GM19438 (cell line): Measurements from ENCODE around the gene PLXNC1.

ENCODE experiments used
- ATAC-seq: cut with Tn5 transposase; IDR thresholded peaks from one replicate; pipeline ENCODE4 v1.9.1; 2021; ENCODE audit warnings: low read depth; ENCODE audit not compliant: unreplicated experiment

PLXNC1 gene

DNA sequence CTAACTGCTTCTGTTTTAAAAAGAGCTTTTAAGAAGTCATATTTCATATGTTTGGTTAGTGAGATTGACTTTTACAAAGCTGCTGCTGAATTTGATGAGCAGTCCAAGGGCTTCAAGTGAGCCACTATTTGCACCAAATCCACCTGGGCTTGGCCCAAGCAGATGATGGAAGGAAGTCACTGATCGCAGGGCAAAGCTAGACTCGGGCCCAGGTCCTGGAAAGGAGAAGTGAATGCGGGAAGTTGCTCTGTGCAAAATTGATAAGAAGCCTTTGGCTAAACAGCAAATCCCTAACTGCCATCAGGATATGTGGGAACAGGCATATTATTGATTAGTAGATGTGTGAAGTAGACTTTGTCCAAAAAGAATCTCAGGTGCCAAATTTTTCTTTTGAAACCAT lies 30.5 kb downstream of the PLXNC1 start:
- ATAC-seq = no peak

DNA sequence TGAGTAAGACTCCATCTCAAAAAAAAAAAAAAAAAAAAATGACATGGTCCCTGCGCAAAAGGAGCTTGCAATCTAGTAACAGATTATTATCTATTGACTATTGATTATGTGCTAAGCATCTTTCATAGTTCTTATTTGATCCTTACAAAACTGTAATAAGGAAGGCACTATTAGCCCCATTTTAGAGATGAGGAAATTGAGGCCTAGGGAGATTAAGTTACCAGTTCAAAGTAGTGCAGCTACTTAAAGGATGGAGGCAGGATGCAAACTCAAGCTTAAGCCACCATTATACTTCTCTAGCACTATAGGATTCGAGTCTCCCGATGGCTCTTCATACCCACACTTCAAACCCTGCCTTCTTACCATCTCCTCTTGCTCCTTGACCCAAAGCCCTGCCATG lies 31.3 kb downstream of the PLXNC1 start:
- ATAC-seq = no peak

DNA sequence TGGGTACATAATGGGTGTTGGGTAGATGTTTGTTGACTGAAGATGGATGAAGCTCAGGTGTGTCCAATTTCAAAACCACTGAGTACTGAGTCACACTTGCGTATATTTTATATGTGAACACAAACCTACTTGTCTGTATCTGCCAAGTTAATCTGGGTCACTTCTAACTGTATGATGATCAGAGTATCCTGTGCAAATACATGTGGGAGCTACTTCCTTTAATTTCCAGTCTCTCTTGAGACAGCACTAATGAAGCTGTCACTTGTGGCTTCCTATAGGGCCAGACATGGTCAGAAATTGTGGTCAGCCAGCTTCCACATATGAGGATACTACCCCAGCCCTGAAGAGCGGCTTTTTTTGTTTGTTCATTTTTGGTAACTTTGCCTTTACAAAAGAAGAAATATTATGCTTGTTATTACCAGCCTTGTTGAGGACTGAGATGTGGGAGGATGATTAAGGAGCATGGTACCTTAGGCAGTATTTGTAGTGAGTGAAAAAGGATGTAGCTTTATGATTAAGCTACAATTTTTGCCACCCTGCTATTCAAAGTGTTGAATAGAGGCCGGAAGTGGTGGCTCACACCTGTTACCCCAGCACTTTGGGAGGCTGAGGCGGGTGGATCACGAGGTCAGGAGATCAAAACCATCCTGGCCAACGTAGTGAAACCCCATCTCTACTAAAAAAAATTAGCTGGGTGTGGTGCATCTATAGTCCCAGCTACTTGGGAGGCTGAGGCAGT lies 32.4 kb downstream of the PLXNC1 start:
- no peak for ATAC-seq

DNA sequence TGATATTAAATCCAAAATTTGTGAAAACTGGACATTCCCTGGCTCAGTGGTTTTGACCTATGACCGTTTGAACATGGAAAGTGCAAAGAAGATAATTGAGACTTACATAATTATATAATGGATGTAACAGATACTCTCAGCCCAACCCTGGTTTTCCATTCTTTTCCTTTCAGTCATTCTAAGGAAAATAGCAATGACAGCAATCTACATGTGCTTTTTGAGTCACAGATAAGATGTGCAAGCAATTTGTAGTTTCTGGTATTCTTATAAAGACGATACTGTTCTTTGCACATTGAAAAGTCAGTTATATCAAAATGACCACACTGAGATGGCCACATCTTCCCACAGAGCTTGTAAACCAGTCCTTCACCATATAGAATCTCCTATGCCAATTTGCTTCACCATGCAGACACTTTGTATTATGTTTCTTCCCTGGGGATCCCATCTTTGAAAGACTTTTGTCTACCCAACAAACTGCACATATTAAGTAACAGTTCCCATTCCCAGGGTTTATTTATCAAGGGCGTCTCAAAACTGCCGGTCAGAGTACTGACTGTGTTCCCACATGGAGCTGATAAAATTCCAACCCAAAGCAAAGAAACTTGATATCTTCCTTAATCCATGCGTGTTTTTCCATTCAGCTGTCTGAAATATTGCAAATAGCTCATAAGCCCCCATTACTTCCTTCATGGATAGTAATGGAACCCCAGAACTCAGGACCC lies 34.8 kb downstream of the PLXNC1 start:
- ATAC-seq = no peak

DNA sequence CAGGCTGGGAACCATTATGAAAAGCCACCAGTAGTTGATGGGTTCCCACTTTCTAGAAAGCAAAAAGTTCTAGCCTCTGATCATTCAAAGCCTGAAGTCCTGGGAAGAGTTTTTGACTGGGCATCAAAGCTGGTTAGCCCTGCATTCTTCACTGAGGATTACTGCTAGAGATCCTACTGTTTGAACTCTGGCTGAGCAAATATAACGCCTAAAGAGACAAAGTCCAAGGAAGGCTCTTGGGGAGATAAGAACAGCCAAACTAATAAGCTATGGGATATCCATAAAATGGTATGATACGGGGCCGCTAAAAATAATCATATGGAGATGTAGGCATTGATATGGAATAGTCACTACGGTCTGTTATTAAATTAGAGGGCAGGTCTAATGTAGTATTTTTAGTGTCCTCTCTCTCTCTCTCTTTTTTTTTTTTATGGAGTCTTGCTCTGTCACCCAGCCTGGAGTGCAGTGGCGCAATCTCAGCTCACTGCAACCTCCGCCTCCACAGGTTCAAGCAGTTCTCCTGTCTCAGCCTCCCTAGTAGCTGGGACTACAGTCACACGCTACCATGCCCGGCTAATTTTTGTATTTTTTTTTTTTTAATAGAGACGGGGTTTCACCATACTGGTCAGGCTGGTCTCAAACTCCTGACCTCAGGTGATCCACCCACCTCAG lies 35.5 kb downstream of the PLXNC1 start:
- ATAC-seq = no peak

DNA sequence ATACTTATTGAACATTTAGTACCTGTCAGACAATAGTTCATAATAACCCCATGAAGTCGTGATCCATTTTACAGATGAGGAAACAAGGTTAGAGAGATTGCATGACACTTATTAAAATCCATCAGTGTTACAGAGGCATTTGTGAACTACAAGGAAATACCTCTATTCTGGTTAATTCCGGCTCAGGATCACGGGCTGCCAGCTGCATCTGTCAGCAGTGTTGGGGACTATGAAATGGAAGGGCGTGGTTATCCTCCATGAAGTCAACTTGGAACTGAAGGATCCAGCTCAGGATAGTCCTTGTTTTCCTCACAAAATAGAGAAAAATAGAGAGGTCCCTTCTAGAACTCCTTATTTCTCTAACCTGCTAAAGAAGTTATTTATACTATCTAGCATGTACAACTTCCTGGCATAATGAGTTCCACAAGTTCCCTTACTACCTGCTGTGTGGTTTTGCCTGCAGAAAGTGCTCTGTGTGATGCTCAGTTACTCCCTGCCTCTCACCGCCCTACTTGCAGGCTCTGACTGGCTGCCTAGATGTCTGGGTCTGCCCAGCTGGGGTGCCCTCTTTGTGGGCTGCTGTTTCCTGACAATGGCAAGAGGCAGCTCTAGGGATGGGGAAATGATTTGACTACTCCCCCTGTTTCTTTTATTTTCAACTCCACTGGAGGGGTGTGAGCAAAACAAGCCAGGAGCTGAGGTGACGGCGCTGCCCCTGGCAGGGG lies 36.8 kb downstream of the PLXNC1 start:
- no peak for ATAC-seq

DNA sequence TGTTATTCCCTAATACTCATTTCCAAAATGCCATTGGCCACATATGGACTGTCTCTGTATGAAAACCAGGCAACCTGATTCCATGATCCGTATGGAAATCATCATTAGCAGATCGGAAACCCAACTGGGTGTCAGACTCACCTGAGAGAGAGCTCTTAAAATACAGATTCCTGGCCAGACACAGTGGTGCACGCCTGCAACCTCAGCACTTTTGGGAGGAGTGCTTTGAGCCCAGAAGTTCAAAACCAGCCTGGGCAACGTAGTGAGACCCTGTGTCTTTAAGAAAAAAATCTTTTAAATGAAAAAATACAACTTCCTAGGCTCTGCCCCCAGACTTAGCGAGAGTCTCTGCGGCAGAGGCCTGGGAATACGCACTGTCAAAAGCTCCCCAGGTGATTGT lies 37.4 kb downstream of the PLXNC1 start:
- ATAC-seq = no peak

- ATAC-seq = no peak
These were observed 38.2 kb downstream of the PLXNC1 start for GRCh38 chr12:94186278-94187241.

GRCh38 chr12:94187361-94187760 lies 39.0 kb downstream of the PLXNC1 start:
- ATAC-seq = no peak

DNA sequence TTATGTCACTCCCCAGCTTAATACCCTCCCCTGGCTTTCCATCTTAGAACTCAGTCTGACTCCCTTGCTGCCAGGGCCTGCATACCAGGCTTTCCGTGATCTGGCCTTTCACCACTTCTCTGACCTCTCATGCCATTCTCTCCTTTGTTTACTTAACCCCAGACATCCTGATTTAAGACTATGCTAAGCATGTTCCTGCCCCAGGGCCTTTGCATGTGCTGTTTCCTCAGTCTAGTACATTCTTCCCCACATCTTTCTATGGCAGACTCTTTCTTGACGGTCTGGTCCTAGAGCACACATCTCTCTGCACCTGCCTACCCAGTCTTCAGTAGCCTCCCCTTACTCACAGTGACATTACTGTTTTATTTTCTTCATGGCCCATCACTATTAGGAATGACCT lies 42.2 kb downstream of the PLXNC1 start:
- no peak for ATAC-seq

- ATAC-seq = no peak
These were observed 42.6 kb downstream of the PLXNC1 start for GRCh38 chr12:94191023-94191422.

DNA sequence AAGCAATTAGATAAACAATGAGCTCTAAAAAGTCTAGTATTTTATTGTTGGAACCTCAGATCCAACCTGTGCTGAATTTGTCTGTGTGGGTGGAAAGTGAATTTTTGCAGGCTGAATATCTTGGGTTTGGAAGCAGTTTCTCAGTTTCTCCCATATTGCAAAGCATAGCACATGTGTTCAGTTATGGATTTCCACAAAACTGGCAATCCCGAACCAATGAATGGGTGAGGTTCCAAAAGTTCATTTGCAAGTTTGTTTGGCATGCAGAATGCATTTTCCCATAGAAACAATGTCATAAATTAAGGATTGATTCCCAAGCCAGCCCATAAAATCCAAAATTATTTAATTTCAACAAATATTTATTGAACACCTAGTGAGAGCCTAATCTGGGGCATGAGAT lies 43.4 kb downstream of the PLXNC1 start:
- no peak for ATAC-seq

- ATAC-seq = no peak
These were observed 44.1 kb downstream of the PLXNC1 start for GRCh38 chr12:94192506-94192905.

GRCh38 chr12:94193168-94193567 lies 44.8 kb downstream of the PLXNC1 start:
- no peak for ATAC-seq

DNA sequence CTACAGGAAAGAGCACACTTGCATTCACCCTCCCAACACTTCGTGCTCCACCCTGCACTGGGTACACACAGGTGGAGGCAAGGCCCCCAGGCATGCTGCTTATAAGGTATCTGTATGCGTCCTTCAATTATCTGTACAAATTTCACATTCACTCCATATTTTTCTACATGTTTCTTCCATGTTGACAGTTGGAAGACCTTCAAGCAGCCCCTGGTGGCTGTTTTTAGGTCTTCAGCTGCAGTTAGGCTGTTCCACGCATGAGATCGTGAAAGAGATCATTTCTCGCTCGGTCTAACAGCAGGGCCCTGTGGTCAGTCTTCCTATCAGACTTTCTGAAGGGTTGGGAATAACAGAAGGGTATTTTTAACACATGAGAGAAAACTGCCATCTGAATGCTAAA lies 47.1 kb downstream of the PLXNC1 start:
- ATAC-seq = no peak

DNA sequence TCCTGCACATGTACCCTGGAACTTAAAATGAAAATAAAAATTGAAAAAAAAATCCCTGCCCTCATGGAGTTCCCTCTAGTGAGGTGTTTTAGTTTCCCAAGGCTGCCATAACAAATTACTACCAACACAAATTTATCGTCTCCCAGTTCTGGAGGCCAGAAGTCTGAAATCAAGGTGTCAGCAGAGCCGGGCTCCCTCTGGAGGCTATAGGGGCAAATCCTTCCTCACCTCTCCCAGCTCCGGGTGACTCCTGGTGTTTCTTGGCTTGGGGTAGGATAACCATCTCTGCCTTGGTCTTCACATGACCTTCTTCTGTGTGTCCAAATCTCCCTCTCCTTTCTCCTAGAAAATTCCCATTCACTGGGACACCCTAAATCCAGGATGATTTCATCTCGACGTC lies 50.1 kb downstream of the PLXNC1 start:
- no peak for ATAC-seq

GRCh38 chr12:94198872-94199271 lies 50.5 kb downstream of the PLXNC1 start:
- no peak for ATAC-seq

DNA sequence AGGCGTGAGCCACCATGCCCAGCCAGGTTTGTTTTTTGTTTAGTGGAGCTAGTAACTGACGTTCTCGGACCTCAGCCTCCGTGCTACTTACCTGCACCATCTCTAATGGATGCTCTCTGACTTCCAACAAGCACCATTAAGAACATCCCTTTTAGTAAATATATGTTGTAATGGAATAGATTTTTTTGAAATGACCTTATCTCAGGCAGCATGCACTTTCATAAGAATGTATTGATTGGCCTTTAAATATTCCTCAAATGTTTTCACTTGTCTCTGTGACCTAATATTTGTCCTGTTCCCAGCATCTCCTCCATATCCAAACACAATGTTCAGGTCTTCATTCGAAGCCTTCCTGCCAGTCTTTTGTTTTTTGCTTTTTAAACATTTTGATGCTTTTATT lies 51.7 kb downstream of the PLXNC1 start:
- ATAC-seq = no peak

- ATAC-seq = no peak
These were observed 52.3 kb downstream of the PLXNC1 start for GRCh38 chr12:94200695-94201094.
